ENCODE data around the gene RICTOR. TPM values are rescaled to one million over a fixed set of nuclear protein-coding genes. Genes with fewer than 3 reads are reported as not detected.

RICTOR gene
- total and polyA plus RNA-seq, 3 donors from 2014 or later: 14.4 to 61.8 (median 57.7) TPM

- Histone ChIP-seq H3K9me3 (no peaks in the 10 kb centered on the region), H3K4me1 (no peaks in the 10 kb centered on the region), H3K27ac (no peak overlapping the region), H3K4me3 (no peak overlapping the region), H3K36me3 (ENCODE audit: low read depth, missing control alignments) (no peaks in the 10 kb centered on the region), H3K27me3 (no peaks in the 10 kb centered on the region)
- no peak for TF ChIP-seq CTCF (IDR thresholded peaks at IDR 0.05)
- no peak for TF ChIP-seq POLR2A (IDR thresholded peaks at IDR 0.05)
- DNase-seq: no peak
- intact Hi-C loops (cut with DNase I; ENCODE audit: low total_unique reads): no loop called here
- whole genome bisulfite sequencing, 2 donors: 91 to 95% methylated on average over 3 of the region's 3 CpGs
These were observed 162.3 kb downstream of the RICTOR start for GRCh38 chr5:38911933-38912332.

- no peak for DNase-seq
- Histone ChIP-seq H3K4me3 (no peak overlapping the region), H3K36me3 (ENCODE audit: low read depth, missing control alignments) (no peaks in the 10 kb centered on the region), H3K9me3 (no peaks in the 10 kb centered on the region), H3K27ac (no peak overlapping the region), H3K27me3 (no peaks in the 10 kb centered on the region), H3K4me1 (no peaks in the 10 kb centered on the region)
- TF ChIP-seq CTCF (IDR thresholded peaks at IDR 0.05) (no peak), POLR2A (IDR thresholded peaks at IDR 0.05) (no peak)
- intact Hi-C loops (cut with DNase I; ENCODE audit: low total_unique reads): no loop called here
These were observed 167.7 kb downstream of the RICTOR start for GRCh38 chr5:38906503-38906902.

GRCh38 chr5:38905516-38905915 lies 168.7 kb downstream of the RICTOR start:
- TF ChIP-seq CTCF (IDR thresholded peaks at IDR 0.05) (no peak), POLR2A (IDR thresholded peaks at IDR 0.05) (no peak)
- no peak for DNase-seq
- no peaks in the 10 kb centered on the region for H3K36me3 ChIP-seq (ENCODE audit: low read depth, missing control alignments)
- no peaks in the 10 kb centered on the region for H3K27me3 ChIP-seq
- H3K9me3 ChIP-seq: no peaks in the 10 kb centered on the region
- no peak overlapping the region for H3K4me3 ChIP-seq
- intact Hi-C loops (cut with DNase I; ENCODE audit: low total_unique reads): no loop called here
- no peaks in the 10 kb centered on the region for H3K4me1 ChIP-seq
- 74 to 78% methylated on average over 4 of the region's 4 CpGs for WGBS, 2 donors
- H3K27ac ChIP-seq: no peak overlapping the region

- intact Hi-C loops (cut with DNase I; ENCODE audit: low total_unique reads): no loop called here
- no peak for DNase-seq
- no peak for TF ChIP-seq CTCF (IDR thresholded peaks at IDR 0.05)
- no peak for TF ChIP-seq POLR2A (IDR thresholded peaks at IDR 0.05)
- H3K4me1 ChIP-seq: no peaks in the 10 kb centered on the region
- 87 to 89% methylated on average over 5 of the region's 5 CpGs for WGBS, 2 donors
- no peak overlapping the region for H3K4me3 ChIP-seq
- H3K27ac ChIP-seq: no peak overlapping the region
- no peaks in the 10 kb centered on the region for H3K36me3 ChIP-seq (ENCODE audit: low read depth, missing control alignments)
- H3K9me3 ChIP-seq: no peaks in the 10 kb centered on the region
- H3K27me3 ChIP-seq: no peaks in the 10 kb centered on the region
These were observed 174.3 kb downstream of the RICTOR start for GRCh38 chr5:38899936-38900335.

- WGBS, 2 donors: 82 to 83% methylated on average over 3 of the region's 3 CpGs
- DNase-seq: no peak
- Histone ChIP-seq H3K27ac (no peak overlapping the region), H3K9me3 (no peaks in the 10 kb centered on the region), H3K4me1 (no peaks in the 10 kb centered on the region), H3K4me3 (no peak overlapping the region), H3K27me3 (no peaks in the 10 kb centered on the region), H3K36me3 (ENCODE audit: low read depth, missing control alignments) (no peaks in the 10 kb centered on the region)
- TF ChIP-seq POLR2A (IDR thresholded peaks at IDR 0.05): no peak
- TF ChIP-seq CTCF (IDR thresholded peaks at IDR 0.05): no peak
- intact Hi-C loops (cut with DNase I; ENCODE audit: low total_unique reads): no loop called here
These were observed 177.4 kb downstream of the RICTOR start for GRCh38 chr5:38896760-38897159.
